GM10847 (cell line): ENCODE results near the gene YJEFN3.

ENCODE experiments used
- POLR2A ChIP-seq: IDR thresholded peaks from 2 replicates; pipeline ENCODE4 v1.6.1; 2011; ENCODE audit not compliant: insufficient read length; ENCODE audit errors: extremely low read depth

Gene YJEFN3

GRCh38 chr19:19538785-19539166, 10.1 kb downstream of the YJEFN3 start:
- TF ChIP-seq POLR2A = no peak

DNA sequence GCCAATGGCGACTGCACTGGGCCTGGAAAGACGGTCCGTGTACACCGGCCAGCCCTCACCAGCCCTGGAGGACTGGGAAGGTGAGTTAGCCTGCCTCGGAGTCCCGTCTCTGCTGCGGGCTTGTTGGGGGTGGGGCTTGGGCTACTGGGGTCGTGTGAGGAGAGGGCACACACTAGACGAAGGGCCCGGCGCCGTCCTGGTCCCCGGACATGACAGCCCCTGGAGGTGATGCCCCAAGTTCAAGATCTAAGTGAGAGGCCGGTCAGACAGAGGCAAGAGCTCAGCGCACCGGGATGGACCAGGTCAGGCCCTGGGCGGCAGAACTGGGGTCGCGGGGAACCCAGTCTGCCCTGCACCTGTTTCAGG, 11.0 kb downstream of the YJEFN3 start:
- TF ChIP-seq POLR2A = no peak

- TF ChIP-seq POLR2A = no peak
These were observed 11.5 kb downstream of the YJEFN3 start for GRCh38 chr19:19540064-19540714.

- no peak for TF ChIP-seq POLR2A
These were observed 12.2 kb downstream of the YJEFN3 start for GRCh38 chr19:19540715-19541515.

- no peak for TF ChIP-seq POLR2A
These were observed 12.9 kb downstream of the YJEFN3 start for GRCh38 chr19:19541616-19542015.

- no peak for TF ChIP-seq POLR2A
These were observed 13.8 kb downstream of the YJEFN3 start for GRCh38 chr19:19542507-19542906.

DNA sequence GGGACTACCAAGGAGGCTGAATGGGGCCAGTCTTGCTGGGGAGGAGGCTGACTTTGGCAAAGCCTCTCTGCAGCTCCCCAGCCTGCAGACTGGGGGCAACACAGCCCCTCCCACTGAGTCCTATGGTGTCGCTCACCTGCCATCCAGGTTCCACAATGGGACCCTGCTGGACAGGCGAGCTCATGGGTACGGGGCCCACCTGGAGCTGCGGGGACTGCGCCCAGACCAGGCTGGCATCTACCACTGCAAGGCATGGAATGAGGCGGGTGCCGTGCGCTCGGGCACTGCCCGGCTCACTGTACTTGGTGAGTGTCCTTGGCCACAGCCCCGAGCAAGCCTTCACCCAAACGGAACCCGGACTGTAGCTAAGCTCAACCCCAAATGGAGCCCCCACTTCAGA, 14.4 kb downstream of the YJEFN3 start:
- TF ChIP-seq POLR2A = no peak

DNA sequence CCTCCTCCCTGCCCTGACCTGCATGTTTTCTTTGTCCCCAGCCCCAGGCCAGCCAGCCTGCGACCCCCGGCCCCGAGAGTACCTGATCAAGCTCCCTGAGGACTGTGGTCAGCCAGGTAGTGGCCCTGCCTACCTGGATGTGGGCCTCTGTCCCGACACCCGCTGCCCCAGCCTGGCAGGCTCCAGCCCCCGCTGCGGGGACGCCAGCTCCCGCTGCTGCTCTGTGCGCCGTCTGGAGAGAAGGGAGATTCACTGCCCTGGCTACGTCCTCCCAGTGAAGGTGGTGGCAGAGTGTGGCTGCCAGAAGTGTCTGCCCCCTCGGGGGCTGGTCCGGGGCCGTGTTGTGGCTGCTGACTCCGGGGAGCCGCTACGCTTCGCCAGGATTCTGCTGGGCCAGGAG, 14.9 kb downstream of the YJEFN3 start:
- no peak for TF ChIP-seq POLR2A

DNA sequence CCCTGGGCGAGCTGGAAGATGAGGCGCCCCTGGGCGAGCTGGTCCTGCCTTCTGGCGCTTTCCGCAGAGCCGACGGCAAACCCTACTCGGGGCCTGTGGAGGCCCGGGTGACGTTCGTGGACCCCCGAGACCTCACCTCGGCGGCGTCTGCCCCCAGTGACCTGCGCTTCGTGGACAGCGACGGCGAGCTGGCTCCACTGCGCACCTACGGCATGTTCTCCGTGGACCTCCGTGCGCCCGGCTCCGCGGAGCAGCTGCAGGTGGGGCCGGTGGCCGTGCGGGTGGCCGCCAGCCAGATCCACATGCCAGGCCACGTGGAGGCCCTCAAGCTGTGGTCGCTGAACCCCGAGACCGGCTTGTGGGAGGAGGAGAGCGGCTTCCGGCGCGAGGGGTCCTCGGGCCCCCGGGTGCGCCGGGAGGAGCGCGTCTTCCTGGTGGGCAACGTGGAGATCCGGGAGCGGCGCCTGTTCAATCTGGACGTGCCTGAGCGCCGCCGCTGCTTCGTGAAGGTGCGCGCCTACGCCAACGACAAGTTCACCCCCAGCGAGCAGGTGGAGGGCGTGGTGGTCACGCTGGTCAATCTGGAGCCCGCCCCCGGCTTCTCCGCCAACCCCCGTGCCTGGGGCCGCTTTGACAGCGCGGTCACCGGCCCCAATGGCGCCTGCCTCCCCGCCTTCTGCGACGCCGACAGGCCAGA, 15.7 kb downstream of the YJEFN3 start:
- TF ChIP-seq POLR2A = no peak

DNA sequence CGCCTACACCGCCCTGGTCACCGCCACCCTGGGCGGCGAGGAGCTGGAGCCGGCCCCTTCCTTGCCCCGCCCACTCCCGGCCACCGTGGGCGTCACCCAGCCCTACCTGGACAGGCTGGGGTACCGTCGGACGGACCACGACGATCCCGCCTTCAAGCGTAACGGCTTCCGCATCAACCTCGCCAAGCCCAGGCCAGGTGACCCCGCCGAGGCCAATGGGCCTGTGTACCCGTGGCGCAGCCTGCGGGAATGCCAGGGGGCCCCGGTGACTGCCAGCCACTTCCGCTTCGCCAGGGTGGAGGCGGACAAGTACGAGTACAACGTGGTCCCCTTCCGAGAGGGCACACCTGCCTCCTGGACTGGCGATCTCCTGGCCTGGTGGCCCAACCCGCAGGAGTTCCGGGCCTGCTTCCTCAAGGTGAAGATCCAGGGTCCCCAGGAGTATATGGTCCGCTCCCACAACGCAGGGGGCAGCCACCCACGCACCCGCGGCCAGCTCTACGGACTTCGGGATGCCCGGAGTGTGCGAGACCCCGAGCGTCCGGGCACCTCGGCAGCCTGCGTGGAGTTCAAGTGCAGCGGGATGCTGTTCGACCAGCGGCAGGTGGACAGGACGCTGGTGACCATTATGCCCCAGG, 16.4 kb downstream of the YJEFN3 start:
- TF ChIP-seq POLR2A = no peak

DNA sequence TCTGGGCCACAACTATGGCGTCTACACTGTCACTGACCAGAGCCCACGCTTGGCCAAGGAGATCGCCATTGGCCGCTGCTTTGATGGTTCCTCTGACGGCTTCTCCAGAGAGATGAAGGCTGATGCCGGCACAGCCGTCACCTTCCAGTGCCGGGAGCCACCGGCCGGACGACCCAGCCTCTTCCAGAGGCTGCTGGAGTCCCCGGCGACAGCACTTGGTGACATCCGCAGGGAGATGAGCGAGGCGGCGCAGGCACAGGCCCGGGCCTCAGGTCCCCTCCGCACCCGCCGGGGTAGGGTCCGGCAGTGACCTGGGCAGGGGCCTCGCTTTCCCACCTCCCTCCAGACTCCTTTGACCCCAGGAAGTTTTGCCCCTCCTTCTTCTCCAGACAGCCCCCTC, 17.0 kb downstream of the YJEFN3 start:
- no peak for TF ChIP-seq POLR2A

DNA sequence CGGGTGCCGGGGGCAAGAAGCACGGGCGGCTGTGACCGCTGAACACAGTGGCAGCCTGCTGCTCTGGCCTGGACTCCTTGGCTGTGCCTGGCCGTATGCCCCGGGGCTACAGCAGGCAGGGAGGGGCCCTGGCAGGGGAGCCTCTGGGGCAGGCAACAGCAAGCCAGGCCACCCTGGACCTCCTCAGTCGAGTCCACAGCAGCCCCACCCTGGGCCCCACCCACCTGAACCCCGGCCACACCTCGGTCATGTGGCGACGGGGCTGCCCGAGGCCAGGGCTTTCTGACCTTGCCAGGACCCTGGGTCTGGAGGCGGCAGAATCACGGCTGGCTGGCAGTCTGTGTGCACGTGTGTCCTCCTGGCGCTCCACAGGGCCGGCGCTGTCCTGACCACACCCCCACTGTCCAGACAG, 18.0 kb downstream of the YJEFN3 start:
- TF ChIP-seq POLR2A = no peak

- no peak for TF ChIP-seq POLR2A
These were observed 19.1 kb downstream of the YJEFN3 start for GRCh38 chr19:19547674-19548336.

- no peak for TF ChIP-seq POLR2A
These were observed 20.4 kb downstream of the YJEFN3 start for GRCh38 chr19:19548915-19549759.
